Fibroblast of lung (primary cell): ENCODE data around the gene CXCL12.

ENCODE experiments used
- CTCF ChIP-seq, 2 donors: IDR thresholded peaks in 1 of 2; conservative IDR thresholded peaks in 1 of 2; 1 replicate in 1 of 2; 2 replicates in 1 of 2; pipeline ENCODE4 v1.5.1; 2011 to 2012; ENCODE audit warnings: low read length in 2 of 2, control low read depth in 1 of 2, inconsistent platforms in 1 of 2, low read depth in 1 of 2, mild to moderate bottlenecking in 1 of 2
- EZH2 ChIP-seq: IDR thresholded peaks from 2 replicates; pipeline ENCODE4 v1.5.1; 2012; ENCODE audit warnings: low read length, control low read depth, mild to moderate bottlenecking; ENCODE audit errors: missing control alignments

GRCh38 chr10:44337081-44337480, 47.8 kb downstream of the CXCL12 start:
- TF ChIP-seq EZH2 (no peak), CTCF (conservative IDR thresholded peaks at IDR 0.05 in 1 of 2, IDR thresholded peaks at IDR 0.05 in 1 of 2; ENCODE audit: low read depth in 1 of 2, low read length in 2 of 2) (no peak)
